Ishikawa (cell line): ENCODE measurements around the gene OTUB2.

Experiments used
- CEBPB ChIP-seq: IDR thresholded peaks from 2 replicates; pipeline ENCODE4 v1.6.1; 2012
- CREB1 ChIP-seq: IDR thresholded peaks from 2 replicates; pipeline ENCODE4 v1.6.1; 2012; ENCODE audit warnings: low read depth
- EGR1 ChIP-seq: IDR thresholded peaks from 2 replicates; pipeline ENCODE4 v1.6.1; 2012
- EP300 ChIP-seq: IDR thresholded peaks from 2 replicates; pipeline ENCODE4 v1.6.1; 2012; ENCODE audit warnings: borderline replicate concordance
- FOXM1 ChIP-seq: IDR thresholded peaks from 2 replicates; pipeline ENCODE4 v1.6.1; 2012; ENCODE audit warnings: low read depth, borderline replicate concordance
- NFIC ChIP-seq: IDR thresholded peaks from 2 replicates; pipeline ENCODE4 v1.6.1; 2012
- RAD21 ChIP-seq: IDR thresholded peaks from 2 replicates; pipeline ENCODE4 v1.6.1; 2012; ENCODE audit warnings: low read depth
- TAF1 ChIP-seq: IDR thresholded peaks from 2 replicates; pipeline ENCODE4 v1.6.1; 2012; ENCODE audit warnings: low read depth, mild to moderate bottlenecking
- TCF12 ChIP-seq: IDR thresholded peaks from 2 replicates; pipeline ENCODE4 v1.6.1; 2012; ENCODE audit warnings: low read depth
- TEAD4 ChIP-seq: IDR thresholded peaks from 2 replicates; pipeline ENCODE4 v1.6.1; 2012
- YY1 ChIP-seq: IDR thresholded peaks from 2 replicates; pipeline ENCODE4 v1.6.1; 2012; ENCODE audit warnings: low read depth
- ZBTB7A ChIP-seq: IDR thresholded peaks from 2 replicates; pipeline ENCODE4 v1.6.1; 2012; ENCODE audit warnings: low read depth
- TF ChIP-seq, protein P1 (sequence below): IDR thresholded peaks from 2 replicates; pipeline ENCODE4 v1.6.1; 2012
- TF ChIP-seq, protein P2 (sequence below): IDR thresholded peaks from 2 replicates; pipeline ENCODE4 v1.6.1; 2012
- TF ChIP-seq, protein P3 (sequence below): IDR thresholded peaks from 2 replicates; pipeline ENCODE4 v1.6.1; 2012; ENCODE audit warnings: low read depth, mild to moderate bottlenecking

The OTUB2 gene

DNA sequence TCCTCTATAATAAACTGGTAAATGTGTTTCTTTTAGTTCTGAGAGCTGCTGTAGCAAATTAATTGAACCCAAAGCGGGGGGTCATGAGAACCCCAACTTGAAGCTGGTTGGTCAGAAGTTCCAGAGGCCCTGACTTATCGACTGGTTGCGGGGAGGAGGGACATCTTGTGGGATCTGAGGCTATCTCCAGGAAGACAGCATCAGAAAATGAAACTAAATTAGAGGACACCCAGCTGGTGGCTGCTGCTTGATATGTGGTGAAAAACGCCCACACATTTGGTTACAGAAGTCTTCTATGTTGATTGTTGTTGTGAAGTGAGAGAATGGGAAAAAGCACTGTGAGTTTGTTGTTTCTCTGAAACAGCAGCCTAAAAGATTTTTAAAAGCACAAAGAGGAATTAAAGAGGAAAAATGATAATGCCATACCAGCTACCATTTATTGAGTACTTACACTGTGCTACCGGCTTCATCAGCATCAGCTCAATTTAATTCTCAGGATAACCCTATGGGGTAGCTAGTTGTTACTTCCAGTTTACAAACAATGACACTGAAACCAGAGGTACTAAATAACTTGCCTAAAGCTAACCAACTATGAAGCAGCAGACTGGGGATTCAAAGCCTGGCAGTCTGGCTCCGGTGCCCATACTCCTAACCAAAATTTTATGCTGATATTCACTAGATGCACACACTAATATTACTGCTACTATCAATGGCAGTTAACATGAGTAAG, 30.6 kb downstream of the OTUB2 start:
- TF ChIP-seq ZBTB7A (no peak), EGR1 (no peak), CREB1 (no peak), TEAD4 (no peak), FOXM1 (no peak), TCF12 (no peak), RAD21 (no peak), CEBPB (no peak)
- TF ChIP-seq, protein P1, sequence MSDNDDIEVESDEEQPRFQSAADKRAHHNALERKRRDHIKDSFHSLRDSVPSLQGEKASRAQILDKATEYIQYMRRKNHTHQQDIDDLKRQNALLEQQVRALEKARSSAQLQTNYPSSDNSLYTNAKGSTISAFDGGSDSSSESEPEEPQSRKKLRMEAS, result no peak
- TF ChIP-seq, protein P2, sequence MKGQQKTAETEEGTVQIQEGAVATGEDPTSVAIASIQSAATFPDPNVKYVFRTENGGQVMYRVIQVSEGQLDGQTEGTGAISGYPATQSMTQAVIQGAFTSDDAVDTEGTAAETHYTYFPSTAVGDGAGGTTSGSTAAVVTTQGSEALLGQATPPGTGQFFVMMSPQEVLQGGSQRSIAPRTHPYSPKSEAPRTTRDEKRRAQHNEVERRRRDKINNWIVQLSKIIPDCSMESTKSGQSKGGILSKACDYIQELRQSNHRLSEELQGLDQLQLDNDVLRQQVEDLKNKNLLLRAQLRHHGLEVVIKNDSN, result no peak
- TF ChIP-seq, protein P3, sequence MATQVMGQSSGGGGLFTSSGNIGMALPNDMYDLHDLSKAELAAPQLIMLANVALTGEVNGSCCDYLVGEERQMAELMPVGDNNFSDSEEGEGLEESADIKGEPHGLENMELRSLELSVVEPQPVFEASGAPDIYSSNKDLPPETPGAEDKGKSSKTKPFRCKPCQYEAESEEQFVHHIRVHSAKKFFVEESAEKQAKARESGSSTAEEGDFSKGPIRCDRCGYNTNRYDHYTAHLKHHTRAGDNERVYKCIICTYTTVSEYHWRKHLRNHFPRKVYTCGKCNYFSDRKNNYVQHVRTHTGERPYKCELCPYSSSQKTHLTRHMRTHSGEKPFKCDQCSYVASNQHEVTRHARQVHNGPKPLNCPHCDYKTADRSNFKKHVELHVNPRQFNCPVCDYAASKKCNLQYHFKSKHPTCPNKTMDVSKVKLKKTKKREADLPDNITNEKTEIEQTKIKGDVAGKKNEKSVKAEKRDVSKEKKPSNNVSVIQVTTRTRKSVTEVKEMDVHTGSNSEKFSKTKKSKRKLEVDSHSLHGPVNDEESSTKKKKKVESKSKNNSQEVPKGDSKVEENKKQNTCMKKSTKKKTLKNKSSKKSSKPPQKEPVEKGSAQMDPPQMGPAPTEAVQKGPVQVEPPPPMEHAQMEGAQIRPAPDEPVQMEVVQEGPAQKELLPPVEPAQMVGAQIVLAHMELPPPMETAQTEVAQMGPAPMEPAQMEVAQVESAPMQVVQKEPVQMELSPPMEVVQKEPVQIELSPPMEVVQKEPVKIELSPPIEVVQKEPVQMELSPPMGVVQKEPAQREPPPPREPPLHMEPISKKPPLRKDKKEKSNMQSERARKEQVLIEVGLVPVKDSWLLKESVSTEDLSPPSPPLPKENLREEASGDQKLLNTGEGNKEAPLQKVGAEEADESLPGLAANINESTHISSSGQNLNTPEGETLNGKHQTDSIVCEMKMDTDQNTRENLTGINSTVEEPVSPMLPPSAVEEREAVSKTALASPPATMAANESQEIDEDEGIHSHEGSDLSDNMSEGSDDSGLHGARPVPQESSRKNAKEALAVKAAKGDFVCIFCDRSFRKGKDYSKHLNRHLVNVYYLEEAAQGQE, result no peak

DNA sequence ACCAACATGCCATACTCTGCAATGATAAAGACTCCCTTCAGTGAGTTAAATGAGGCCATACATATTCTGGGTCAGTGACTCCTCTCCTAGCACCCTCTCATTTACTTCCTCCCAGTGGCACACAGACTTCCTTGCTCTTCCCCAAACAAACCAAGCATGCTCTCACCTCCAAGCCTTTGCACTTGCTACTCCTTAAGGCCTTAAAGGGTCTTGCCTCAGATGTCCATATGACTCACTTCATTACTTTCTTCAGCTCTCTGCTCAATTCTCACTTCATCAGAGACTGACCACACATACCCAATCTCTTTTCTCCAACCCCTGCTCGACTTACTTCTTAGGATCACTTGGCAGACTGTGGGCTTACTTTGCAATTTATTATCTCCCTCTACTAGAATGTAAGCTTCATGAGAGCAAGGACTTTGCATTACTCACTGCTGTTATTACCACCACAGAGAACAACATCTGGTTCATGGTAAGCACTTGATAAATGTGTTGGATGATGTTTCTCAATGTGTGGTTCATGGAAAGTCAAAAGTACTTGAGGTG, 32.1 kb downstream of the OTUB2 start:
- TF ChIP-seq, protein P3, result no peak
- TF ChIP-seq NFIC (no peak), ZBTB7A (no peak), EGR1 (no peak), RAD21 (no peak), TEAD4 (no peak), TAF1 (no peak), CREB1 (no peak), CEBPB (no peak), EP300 (no peak), FOXM1 (no peak), YY1 (no peak), TCF12 (no peak)
- TF ChIP-seq, protein P1, result no peak
- TF ChIP-seq, protein P2, result no peak

DNA sequence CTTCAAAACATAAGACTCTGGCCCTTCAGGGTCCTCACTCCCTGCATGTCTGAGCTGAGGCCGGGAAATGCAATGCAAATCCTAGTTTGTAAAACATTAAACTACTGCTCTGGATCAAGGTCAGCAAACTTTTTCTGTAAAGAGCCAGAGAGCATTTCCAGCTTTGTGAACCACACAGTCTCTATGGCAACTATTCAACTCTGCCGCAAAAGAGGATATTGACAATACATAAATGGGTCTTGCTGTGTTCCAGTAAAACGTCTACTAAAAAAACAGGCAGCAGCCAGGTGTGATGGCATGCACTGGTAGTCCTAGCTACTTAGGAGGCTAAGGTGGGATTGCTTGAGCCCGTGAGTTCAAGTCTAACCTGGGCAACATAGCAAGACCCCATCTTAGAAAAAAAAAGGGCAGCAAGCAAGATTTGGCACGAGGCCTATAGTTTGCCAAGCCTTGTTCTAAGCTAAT, 32.6 kb downstream of the OTUB2 start:
- TF ChIP-seq, protein P2, result no peak
- TF ChIP-seq TCF12 (no peak), EP300 (no peak), FOXM1 (no peak), CEBPB (no peak), RAD21 (no peak), TAF1 (no peak), ZBTB7A (no peak), TEAD4 (no peak), YY1 (no peak), NFIC (no peak), CREB1 (no peak), EGR1 (no peak)
- TF ChIP-seq, protein P1, result no peak
- TF ChIP-seq, protein P3, result no peak

DNA sequence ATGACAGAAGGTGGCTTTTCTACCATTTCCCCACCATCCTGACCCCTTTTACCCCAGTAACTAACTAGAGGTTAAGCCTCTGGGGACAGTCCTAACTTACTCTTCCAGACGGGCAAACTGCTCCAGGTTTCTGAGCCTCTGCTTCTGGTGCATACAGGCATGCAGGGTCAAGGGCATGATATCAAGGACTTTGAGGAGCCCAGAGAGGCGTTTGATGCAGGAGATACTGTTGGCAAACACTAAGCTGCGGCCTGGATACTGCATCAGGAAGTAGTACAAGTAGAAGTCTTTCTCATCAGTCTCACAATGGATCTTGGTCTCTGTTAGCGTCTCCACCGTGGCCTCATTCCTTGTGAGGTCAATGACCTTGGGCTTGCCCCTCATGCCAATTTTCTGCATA, 33.9 kb downstream of the OTUB2 start:
- TF ChIP-seq TCF12 (no peak), RAD21 (no peak), CREB1 (no peak), EGR1 (no peak), EP300 (no peak), YY1 (no peak), NFIC (no peak), TEAD4 (no peak), CEBPB (no peak), TAF1 (no peak), FOXM1 (no peak), ZBTB7A (no peak)
- TF ChIP-seq, protein P3, result no peak
- TF ChIP-seq, protein P1, result no peak
- TF ChIP-seq, protein P2, result no peak
